GM21576 (cell line): ENCODE data around the gene MTHFD1L.

Experiments
- ATAC-seq: cut with Tn5 transposase; IDR thresholded peaks from one replicate; pipeline ENCODE4 v1.9.1; 2021; ENCODE audit warnings: mild to moderate bottlenecking, moderate library complexity; ENCODE audit not compliant: unreplicated experiment

The MTHFD1L gene

DNA sequence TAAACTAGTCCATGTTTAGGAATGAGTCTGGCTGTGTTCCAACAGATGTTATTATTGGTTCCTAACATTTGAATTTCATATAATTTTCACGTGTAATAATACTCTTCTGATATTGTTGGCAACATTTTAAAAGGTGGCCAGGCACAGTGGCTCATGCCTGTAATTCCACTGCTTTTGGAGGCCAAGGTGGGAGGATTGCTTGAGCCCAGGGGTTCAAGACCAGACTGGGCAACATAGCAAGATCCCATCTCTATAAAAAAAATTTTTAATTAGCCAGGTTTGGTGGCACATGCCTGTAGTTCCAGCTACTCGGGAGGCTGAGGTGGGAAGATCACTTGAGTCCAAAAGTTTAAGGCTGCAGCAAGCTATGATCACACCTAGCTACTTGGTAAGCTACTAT lies 116.2 kb downstream of the MTHFD1L start:
- no peak for ATAC-seq

DNA sequence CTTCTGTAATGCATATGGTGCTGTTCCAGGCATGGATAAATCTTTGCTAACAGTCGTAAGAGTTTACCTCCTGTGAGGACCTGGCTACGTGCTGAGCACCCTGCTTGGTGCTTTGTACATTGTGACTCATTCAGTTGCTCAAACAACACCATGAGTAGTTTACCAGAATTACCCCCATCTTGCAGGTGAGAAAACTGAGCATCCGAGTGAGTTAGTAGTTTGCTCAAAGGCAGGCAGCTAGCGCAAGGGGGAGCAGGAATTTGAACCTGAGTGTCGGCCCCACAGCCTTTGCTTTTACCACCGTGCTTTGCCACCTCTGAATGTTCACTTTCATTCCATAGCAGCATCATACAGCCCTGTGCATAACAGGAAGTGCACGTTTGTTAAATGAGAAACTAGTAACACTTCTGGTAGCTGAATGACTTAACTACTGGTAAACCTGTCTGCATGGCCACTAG lies 121.9 kb downstream of the MTHFD1L start:
- ATAC-seq = peak; percentile 96

DNA sequence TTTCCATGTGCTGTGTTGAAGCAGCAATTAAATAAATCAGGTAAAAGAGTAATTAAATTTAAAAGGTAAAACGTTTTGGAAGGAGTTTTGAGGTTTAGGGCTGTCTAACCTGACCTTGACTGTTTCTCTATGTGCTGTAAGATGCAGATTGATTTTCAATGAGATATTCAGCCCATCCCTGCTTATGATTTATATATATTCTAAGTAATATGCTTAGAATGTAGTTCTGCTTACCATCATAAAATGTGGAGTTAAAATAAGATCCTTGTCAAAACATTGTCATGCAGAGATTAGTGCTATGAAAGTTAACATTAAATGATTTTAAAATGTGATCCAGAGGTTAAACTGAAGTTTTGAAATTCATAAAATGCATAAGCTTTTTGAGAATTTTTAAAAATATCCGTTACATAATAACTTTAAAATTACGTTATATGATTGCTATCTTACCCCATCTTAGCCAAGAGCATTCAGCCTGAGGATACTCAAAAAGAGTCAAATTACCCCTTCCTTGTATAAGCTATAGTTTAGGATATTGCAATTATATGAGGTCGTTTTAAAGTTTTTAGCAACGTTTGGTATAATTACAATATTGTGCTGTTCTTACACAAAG lies 122.5 kb downstream of the MTHFD1L start:
- ATAC-seq = no peak

DNA sequence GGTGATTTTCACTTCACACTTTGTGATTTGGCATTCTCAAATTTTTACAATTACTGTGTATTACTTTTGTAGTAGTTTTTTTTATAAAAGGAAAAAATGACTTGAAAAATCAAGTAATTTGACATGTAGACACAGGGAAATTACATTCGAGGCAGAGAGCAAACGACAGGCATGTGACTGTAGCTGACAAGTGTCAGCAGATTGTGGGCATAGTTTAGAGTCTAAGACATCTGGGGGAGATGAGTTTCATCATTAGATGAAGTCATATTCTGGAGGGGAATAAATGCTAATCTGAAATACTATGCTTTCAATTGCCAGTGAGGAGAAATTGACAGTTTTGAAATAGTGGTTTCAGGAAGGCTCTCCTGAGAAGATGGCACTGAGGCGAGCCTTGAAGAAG lies 126.0 kb downstream of the MTHFD1L start:
- ATAC-seq = no peak

DNA sequence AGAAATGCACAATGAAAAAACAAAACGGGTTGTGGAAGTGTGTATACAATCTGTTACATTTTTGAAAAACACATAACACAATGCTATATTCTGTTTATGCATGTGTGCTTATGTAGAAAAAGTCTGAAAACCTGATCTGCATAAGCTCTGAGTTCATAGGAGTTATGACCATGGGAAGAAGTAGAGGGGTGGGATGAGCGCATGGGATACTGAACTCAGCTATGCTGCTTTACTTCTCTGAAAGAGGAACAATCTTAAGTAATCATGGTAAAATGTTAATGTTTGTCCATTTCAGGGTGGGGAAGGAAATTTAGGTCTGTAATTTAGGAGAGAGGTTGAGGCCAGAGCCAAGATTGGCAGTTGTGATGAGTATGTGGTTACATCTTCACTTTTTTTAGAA lies 126.8 kb downstream of the MTHFD1L start:
- no peak for ATAC-seq

DNA sequence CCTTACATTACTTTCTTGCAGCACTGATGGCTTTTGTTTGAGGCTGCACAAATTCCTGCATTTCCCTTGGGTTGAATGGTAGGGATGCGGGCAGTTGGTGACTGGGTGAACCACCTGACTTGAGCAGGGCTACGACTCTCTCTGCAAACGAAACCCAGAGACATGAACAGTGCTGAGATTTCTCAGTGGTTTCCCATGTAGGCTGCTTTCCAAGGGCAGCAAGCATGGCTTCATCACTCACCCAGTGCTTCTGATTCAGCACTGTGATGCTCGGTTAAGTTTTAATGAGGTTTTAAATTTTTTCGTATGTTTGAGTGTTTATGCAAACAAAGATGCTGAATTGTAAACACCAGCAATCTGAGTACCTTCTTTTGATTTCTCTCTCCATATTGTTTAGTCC lies 127.2 kb downstream of the MTHFD1L start:
- ATAC-seq = no peak

DNA sequence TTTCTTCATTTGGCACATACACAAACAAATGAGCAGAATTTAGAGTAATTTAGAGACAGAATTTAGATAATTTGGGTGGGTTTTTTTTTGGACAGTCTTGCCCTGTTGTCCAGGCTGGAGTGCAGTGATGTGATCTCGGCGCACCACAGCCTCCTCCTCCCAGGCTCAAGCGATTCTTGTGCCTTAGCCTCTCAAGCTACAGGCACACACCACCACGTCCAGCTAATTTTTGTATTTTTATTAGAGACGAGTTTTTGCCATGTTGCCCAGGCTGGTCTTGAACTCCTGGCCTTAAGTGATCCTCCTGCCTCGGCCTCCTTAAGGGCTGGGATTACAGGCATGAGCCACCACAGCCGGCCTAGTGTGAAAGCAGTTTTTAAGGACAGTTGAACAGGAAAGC lies 127.8 kb downstream of the MTHFD1L start:
- ATAC-seq = no peak

DNA sequence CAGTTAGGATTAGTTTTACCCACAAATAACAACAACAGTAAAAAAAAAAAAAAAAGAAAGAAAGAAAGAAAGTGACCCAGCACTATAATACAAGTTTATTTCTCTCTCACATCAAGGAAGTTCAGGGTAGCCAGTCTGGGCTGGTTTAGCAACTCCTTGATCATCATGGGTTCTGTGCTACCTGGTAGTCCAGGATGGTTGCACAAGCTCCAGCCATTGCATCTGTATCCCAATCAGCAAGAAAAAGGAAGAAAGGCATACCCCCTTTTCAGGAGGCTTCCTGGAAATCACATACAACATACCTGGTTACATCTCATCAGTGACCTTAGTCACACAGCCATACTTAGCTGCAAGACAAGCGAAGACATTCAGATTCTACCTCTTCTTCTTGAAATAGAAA lies 128.5 kb downstream of the MTHFD1L start:
- no peak for ATAC-seq

DNA sequence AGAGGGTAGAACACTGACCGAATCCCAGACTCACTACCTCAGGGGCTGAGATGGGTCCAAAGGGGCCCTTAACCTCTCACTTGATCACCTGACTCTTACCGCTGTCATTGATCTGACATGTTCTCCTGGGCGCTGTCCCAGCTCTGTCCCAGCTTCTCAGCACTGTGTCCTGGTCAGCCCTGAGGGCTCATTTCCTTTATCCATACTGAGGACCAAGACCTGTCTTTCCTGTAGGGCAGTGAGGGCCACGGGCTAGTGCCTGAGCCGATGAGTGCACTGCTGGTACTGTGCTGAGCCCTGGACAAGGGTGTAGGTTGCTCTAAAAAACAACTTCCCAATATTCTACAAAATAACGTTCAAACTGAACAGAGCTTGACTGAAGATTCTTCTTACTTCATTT lies 131.5 kb downstream of the MTHFD1L start:
- ATAC-seq = no peak

DNA sequence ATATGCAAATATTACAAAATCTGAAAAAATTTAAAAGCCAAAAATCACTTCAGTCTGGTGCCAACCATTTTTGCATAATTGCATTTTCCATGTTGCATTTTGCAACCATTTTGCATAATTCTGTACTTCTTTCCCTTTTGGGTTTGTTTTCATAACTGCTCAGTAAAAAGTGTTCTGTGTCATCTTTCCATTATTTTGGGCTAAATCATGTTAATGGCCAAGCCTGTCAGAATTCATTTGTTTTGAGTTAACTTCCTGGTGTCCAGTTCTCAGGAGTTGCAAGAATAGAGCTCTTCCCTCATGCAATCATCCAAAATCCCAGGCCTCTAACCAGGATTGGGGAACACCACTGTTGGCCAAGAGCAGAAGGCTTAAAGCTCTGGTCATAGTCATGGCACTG lies 133.6 kb downstream of the MTHFD1L start:
- no peak for ATAC-seq

DNA sequence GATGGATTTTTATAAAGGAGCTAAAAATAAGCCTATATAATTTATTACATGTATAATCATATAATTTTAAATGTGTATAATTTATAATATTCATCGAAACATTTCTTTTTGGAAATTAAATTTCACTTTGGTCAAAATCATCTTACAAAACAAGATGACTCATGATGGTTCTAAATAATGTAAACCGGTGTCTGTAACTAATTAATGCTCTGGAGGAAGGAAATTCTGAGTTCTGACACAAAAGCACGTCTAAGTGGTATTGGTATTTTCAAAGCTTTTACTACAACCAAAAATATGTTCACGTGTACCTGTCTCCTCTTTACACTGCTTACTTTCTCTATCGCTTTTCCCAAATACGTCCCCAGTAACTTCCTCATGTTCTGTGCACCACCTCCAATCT lies 134.1 kb downstream of the MTHFD1L start:
- ATAC-seq = no peak

DNA sequence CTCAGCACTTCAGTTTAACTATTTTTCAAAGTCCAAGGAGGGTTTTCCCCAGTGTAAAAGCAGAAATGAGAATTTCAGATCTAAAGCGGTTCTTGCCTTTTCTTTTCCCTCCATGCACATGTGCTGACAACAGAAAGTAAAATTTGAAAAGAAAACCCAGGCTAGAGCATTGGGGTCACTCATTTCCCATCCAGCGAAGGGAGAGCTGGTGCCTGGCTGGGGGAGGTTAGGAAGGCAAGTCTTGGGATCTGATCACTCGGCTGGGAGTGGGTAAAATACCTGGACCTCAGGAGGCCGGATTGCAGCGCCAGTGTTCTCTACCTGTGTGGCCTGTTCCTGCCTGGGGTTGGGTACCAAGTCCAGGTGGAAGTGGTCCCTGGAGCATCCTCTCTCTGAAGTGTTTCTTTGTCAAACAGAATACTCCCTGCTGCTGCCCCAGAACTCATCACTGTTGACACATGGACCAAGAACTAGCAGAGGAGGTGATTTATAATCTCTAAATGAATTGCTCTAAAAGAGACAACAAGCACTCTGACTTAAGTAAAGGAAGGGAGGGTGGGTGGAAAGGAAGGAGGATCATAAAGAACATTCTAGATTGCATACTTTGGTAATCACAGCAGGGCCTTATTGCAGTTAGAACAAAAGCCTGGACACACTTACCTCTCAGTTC lies 136.0 kb downstream of the MTHFD1L start:
- ATAC-seq = peak; percentile 66

DNA sequence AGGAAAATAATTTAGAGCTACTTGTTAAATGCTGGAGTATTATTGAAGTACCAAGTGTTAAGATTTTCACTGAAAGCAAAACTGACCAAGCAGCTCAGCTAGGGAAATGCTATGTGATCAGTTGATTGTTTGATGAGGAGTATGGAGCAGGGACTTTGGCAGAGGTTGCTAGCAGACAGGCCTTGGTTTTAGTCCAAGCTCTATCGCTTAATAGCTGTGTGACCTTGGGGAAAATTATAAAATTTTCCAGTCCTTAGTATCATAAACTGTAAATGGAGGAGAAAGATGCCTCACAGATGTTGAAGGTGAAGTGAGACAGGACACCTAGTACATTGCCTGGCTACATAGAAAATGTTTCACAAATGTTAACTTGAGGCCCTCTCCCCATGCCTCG lies 136.6 kb downstream of the MTHFD1L start:
- no peak for ATAC-seq

DNA sequence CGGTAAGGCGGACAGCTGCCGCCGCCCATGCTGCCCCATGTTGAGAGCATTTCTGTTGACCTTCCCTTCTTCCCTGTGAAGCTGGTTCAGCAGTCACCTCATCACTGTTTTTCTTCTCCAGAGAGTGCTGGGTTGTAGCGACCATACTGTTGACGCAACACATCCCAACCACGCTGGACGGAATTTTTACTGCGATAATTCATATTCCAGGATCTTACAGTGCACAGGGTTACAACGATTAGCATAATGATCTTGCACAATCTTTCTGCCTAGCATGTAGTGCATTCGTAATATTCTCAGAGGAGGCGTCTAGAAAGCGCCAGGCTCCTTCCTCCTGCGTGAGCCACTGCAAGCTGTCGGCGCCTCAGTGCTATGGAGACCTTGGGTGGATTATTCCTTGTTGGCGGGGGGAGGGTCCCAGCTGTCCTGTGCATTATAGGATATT lies 137.0 kb downstream of the MTHFD1L start:
- ATAC-seq = no peak

DNA sequence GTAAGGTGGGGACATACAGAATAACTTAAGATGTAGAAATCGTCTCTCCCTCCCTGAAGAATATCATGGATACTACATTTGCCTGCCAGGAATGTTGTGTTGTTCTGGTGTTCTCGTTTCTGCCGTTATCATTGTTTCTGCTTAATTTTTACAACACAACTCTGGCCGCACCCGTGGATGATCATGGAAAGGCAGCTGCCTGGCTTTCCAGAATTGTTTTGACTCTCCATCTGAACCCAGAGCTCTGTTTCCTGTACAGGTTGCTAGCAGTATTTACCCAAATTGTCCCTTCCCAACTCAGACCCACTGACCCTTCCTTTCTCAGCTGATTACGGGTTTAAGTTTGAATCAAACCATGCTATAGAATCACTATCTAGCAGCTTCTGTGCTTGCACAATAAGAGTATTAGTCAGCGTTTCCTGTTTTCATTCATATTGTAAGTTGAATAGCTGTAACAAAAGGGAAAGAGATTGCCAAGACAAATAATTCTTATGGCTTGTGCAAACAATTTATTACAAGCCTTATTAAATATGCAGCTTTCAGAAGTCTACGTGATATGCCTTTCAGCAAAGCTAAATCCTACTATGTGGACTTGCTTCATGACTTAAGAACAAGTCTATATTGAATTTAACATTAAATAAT lies 139.0 kb downstream of the MTHFD1L start:
- no peak for ATAC-seq

DNA sequence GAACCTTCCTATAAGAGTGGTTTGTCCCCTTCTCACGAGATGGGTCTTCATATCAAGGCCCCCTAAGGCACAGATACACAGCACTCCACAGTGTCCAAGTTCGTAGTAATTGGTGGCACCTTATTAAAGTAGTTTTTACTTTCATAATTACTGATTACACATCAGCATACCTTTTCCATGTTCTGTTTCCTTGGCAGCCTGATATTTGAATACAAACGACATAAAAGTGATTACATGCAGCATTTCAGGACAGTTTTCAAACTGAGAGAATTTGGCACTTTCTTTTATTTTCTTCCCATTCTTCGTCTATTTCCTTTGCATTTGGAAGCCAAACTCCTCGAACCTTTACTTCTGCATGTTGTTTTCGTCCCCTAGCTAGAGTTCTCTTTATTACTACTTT lies 139.7 kb downstream of the MTHFD1L start:
- ATAC-seq = no peak

DNA sequence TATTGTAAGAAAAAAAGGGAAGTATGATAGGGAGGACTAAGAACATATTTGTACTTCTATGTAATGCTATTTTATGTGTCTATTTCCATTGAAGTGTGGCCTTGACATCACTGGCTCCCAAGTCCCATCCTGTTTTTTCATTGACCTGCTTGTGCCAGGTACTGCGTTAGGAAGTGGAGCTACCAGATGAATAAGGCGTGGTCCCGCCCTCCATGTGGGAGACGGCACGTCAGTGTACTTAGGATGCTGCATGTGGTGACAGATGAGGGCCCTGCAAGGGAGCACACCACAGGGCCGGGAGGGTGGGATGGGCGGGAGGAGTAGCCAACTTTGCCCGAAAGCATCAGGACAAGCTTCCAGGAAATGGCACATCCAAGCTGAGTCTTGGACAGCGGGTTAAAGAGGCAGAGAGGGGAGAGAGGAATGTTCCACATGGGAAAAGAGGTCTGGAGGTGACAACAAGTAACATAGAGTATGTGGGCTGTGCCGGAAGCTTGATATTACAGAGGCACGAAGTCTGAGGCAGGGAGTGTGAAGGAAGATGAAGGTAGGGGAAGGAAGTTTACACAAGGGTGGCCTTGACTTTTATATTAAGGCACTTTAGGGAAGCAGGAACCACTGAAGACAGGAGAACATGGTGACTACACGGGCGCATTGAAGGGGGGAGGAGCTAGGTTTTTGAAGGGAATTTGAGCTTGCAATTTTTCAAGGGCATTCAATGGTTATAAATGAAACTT lies 140.6 kb downstream of the MTHFD1L start:
- no peak for ATAC-seq

DNA sequence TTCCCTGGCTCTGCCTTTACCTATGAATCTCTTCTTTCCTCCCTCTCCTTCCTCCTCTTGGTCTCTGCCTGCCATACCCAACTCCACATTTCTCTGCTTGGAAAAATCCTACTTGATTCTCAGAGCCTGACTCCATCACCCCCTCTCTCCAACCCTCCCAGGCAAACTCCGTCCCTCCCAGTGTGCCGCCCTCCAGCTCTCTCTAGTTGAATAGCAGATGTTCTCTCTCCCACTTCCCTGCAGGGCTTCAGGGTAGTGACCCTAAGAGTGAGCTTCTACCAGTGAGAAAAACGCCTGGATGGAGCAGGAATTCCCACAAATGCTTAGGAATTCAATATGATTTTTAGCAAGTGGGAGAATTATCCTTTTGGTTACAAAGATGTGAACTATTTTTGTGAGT lies 141.6 kb downstream of the MTHFD1L start:
- no peak for ATAC-seq

DNA sequence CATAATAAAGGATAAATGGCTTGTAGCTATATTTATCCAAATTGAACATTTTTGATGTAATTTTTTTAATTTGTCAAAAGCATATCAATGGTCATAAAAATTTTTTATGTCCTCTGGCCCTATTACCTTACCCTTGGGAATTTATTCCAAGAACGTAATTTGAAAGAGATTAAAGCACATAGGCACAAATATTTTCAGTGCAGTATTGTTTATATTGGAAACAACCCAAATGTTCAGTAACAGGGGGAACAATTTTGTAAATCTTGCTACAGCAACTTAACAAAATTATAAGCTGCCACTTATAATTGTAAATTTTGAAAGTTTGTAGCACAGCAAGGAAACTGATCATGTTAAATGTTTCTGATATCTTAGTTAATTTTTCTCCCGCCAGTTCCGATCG lies 142.4 kb downstream of the MTHFD1L start:
- no peak for ATAC-seq

DNA sequence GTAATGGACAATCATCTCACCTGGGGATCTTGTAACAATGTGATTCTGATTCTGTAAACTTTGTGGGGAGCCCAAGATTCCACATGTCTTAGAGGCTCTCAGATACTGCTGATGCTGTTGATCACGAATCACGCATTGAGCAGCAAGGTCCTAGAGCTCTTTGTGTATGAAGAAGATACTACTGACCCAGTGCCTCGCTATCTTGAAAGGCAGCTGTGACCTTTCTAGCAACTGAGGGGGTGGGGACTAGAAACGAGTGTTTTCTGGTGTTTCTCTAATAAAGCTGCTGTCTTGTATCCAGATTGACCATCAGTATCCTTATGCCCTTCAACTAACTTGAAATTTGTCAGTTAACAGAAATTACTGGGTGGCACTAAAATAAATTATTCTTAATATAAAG lies 142.9 kb downstream of the MTHFD1L start:
- no peak for ATAC-seq

DNA sequence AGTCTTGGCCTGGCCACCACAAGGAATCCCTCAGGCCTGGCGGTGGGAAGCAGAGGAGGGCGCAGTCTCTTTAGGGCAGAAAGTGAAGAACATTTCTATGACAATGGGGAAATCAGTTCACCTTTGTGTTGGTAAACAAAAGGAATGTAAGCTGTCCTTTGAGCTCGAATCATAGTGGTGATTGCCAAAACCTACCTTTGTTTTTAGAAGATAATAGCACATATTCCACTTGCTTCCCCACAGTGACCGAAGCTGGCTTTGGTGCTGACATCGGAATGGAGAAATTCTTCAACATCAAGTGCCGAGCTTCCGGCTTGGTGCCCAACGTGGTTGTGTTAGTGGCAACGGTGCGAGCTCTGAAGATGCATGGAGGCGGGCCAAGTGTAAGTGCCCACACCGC lies 144.1 kb downstream of the MTHFD1L start:
- no peak for ATAC-seq

DNA sequence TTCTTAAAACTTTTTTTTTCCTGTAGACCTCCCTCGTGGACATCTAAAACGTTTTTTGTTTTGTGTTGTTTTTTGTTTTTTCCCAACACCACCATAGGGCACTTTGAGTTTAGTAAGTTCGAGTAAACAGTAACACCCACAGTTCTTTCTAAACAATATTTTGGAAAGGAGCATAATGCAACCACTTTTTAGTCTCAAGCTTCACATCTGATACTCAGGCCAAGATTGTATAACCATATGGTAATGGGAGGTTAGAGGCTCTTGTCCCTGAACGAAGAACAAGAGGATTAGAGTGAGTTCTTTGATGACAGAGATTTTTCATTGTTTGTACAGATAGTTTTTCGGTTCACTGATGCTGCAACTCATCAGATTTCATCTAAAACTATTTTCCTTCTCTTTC lies 144.6 kb downstream of the MTHFD1L start:
- ATAC-seq = no peak
